ENCODE results near the gene LHX2.

DNA sequence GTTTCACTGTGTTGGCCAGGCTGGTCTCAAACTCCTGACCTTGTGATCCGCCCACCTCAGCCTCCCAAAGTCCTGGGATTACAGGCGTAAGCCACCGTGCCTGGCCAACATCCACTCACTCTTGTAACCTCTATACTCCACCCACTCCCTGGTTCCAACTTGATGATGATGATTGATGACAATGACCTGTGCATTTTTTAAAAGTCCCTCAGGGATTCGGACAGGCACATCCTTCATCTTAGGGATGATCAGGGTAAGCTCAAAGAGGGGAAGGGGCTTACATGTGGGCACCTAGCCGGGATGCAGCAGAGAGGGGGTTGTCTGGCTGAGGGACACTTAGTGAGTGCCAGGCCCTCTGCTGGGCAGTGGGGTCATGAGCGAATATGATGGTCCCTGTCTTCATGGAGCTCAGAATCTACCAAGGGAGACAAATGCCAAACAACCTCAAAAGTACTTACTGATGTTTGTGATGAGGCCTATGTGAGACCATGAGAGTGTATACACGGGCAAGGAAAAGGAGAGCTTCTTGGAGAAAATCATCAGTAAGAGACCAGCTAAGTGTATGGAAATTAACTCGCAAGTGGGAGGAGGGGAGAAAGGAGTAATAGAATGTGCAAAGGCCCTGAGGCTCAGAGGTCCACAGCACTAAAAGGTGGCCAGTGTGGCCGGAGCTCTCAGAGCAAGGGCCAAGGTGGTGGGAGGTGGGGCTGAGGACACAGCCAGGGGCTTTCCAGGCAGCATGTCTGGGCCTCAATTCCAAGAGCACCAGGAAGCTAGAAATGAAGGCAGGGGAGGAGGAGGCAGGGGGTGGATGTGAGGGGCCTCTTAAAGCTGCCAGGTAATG is 27.4 kb downstream of the LHX2 start:
- TF ChIP-seq CEBPB (IDR thresholded peaks at IDR 0.05) (no peak), RAD21 (IDR thresholded peaks at IDR 0.05; ENCODE audit: low read depth) (no peak), MAX (IDR thresholded peaks at IDR 0.05) (no peak), EP300 (IDR thresholded peaks at IDR 0.05; ENCODE audit: borderline replicate concordance) (no peak), TAF1 (IDR thresholded peaks at IDR 0.05; ENCODE audit: low read depth) (no peak), FOXM1 (IDR thresholded peaks at IDR 0.05; ENCODE audit: borderline replicate concordance, low read depth) (no peak), TCF12 (IDR thresholded peaks at IDR 0.05; ENCODE audit: low read depth) (no peak)
- TF ChIP-seq, protein P1, sequence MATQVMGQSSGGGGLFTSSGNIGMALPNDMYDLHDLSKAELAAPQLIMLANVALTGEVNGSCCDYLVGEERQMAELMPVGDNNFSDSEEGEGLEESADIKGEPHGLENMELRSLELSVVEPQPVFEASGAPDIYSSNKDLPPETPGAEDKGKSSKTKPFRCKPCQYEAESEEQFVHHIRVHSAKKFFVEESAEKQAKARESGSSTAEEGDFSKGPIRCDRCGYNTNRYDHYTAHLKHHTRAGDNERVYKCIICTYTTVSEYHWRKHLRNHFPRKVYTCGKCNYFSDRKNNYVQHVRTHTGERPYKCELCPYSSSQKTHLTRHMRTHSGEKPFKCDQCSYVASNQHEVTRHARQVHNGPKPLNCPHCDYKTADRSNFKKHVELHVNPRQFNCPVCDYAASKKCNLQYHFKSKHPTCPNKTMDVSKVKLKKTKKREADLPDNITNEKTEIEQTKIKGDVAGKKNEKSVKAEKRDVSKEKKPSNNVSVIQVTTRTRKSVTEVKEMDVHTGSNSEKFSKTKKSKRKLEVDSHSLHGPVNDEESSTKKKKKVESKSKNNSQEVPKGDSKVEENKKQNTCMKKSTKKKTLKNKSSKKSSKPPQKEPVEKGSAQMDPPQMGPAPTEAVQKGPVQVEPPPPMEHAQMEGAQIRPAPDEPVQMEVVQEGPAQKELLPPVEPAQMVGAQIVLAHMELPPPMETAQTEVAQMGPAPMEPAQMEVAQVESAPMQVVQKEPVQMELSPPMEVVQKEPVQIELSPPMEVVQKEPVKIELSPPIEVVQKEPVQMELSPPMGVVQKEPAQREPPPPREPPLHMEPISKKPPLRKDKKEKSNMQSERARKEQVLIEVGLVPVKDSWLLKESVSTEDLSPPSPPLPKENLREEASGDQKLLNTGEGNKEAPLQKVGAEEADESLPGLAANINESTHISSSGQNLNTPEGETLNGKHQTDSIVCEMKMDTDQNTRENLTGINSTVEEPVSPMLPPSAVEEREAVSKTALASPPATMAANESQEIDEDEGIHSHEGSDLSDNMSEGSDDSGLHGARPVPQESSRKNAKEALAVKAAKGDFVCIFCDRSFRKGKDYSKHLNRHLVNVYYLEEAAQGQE (IDR thresholded peaks at IDR 0.05; ENCODE audit: low read depth): no peak
